NCI-H2029 (cell line): ENCODE measurements around the gene SEMA7A.
"Not testable (repeated sequence)": the region's sequence is repeated elsewhere in the genome, so short reads cannot be mapped to it uniquely, and the experiment has no call there.

ENCODE experiments used
- DNase-seq: peaks from one replicate; lab custom pipeline; 2025; lab: John Stamatoyannopoulos, UW

Gene SEMA7A

GRCh38 chr15:74373056-74373650, 60.6 kb downstream of the SEMA7A start:
- DNase-seq = no peak

- DNase-seq = no peak
These were observed 63.3 kb downstream of the SEMA7A start for GRCh38 chr15:74370471-74370870.

GRCh38 chr15:74369756-74370155, 64.0 kb downstream of the SEMA7A start:
- no peak for DNase-seq

- DNase-seq = no peak
These were observed 64.5 kb downstream of the SEMA7A start for GRCh38 chr15:74369084-74369745.

- no peak for DNase-seq
These were observed 65.6 kb downstream of the SEMA7A start for GRCh38 chr15:74368121-74368520.

- DNase-seq = no peak
These were observed 66.4 kb downstream of the SEMA7A start, which contains the start of gene CYP11A1 for GRCh38 chr15:74367296-74367854. Gene CYP11A1, minus strand, starts transcription at chr15:74367646. Its CDS starts 61 bp downstream, at chr15:74367585.

GRCh38 chr15:74365598-74366445, 67.9 kb downstream of the SEMA7A start:
- DNase-seq = no peak

- no peak for DNase-seq
These were observed 68.7 kb downstream of the SEMA7A start for GRCh38 chr15:74364936-74365597.

- no peak for DNase-seq
These were observed 71.3 kb downstream of the SEMA7A start for GRCh38 chr15:74362482-74362881.

GRCh38 chr15:74360855-74361254, 72.9 kb downstream of the SEMA7A start:
- DNase-seq = not testable (repeated sequence)

GRCh38 chr15:74359376-74359775, 74.4 kb downstream of the SEMA7A start:
- DNase-seq = not testable (repeated sequence)
